Fibroblast of pulmonary artery (primary cell): ENCODE data around the gene HABP4.
A peak's percentile ranks its signal among the peaks of the same experiment; 100 is the strongest.

Experiments used
- DNase-seq: peaks from one replicate; pipeline ENCODE4 v3.0.0-alpha.2; 2010; ENCODE audit warnings: low read depth
- H3K4me3 ChIP-seq: replicated peaks from 2 replicates; pipeline ENCODE4 v1.5.1; 2011; ENCODE audit warnings: low read depth, mild to moderate bottlenecking, control low read depth, low read length, moderate library complexity
- TF ChIP-seq, protein P1 (sequence below): IDR thresholded peaks from 2 replicates; pipeline ENCODE4 v1.5.1; 2011; ENCODE audit warnings: mild to moderate bottlenecking, control low read depth, low read length, inconsistent platforms; ENCODE audit errors: missing control alignments

HABP4 gene

DNA sequence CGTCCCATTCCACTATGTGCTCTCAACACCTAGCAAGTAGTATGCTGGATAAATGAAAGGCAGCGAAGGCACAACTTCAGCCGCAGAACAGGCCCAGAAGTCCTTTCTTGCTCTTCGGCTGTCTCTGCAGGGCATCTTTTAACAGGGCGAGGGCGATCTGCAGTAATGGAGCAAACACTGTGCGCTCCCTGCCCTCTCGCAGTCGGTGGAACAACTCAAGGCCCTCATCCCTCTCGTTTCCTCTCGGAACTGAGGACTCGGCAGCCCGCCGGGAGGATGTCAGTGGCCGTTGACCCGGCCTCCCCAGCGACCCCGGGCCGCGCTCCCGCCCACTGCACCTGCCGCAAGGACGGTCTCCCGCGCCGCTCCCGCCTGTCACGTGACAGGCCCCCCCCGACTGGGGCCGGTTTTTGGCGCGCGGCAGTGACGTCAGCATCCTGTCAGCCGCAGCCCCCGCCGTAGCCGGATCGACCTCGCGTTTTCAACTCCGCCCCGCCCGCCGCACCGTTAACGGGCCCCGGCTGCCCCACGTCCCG is 32.9 kb upstream of the HABP4 start:
- H3K4me3 ChIP-seq, result peak overlapping the region; percentile 80
- TF ChIP-seq, protein P1, sequence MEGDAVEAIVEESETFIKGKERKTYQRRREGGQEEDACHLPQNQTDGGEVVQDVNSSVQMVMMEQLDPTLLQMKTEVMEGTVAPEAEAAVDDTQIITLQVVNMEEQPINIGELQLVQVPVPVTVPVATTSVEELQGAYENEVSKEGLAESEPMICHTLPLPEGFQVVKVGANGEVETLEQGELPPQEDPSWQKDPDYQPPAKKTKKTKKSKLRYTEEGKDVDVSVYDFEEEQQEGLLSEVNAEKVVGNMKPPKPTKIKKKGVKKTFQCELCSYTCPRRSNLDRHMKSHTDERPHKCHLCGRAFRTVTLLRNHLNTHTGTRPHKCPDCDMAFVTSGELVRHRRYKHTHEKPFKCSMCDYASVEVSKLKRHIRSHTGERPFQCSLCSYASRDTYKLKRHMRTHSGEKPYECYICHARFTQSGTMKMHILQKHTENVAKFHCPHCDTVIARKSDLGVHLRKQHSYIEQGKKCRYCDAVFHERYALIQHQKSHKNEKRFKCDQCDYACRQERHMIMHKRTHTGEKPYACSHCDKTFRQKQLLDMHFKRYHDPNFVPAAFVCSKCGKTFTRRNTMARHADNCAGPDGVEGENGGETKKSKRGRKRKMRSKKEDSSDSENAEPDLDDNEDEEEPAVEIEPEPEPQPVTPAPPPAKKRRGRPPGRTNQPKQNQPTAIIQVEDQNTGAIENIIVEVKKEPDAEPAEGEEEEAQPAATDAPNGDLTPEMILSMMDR, result peak; percentile 16
- peak; percentile 77 for DNase-seq

DNA sequence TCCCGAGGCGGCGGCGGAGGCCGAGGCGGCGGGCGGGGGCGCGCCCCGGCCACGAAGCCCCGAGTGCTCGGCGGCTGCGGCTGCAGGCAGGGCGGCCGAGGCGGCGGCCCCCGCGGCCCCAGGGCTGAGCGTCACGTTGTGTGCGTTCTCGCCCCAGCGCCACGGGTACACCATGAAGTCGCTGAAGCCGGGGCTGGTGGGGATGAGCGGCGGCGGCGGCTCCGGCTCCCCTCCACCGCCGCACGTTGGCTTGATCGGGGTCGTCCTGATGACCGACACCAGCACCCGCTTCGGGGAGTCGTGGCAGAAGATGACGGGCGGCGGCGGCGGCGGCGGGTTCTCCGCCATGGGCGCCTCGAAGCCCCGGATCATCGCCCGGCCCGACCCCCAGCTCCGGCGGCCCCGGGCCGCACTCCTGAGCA is 32.3 kb upstream of the HABP4 start:
- no peak for DNase-seq
- TF ChIP-seq, protein P1, result no peak
- peak overlapping the region; percentile 80 for H3K4me3 ChIP-seq

DNA sequence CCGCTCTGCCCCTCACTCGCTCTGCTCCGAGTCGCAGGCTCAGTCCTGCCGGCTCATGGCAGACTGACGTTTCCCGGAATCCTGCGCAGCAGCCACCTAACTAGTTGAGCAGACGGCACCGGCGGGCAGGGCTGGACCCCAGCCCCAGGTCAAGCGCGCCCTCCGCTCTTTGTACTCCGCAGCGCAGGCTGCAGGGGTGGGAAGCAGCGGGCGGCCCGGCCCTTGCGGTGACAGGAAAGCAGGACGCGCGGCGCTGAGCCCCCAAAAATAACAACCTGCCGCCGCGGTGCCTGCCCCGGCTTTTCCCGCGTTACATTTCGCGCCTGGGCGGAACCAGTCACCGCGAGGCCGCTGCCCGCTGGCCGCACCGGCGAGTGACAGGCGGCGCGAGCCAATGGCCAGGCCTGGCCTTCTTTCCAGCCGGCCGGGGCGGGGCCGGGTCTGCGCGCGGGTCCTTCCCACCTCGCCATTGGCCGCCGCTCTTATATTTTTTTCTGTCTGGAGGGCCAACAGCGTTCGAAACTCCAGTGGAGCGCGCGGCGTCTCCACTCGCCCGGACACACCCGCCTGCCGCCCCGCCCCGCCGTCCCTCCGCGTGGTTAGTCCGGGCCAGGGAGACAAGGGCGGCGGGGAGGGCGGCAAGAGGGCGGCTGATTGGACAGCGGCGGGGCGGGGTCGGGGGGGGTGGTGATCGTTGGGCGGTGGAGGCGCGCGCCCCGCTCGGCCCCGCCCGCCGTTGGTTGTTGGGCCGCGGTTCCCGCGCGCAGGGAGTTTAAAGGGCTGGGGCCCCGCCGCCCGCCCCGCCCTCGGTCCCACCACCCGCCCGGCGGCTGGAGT is 31.7 kb upstream of the HABP4 start, which contains the start of gene ZNF367:
TSS of gene ZNF367 (minus strand) at position 288 of the 837 bp plus-strand sequence. CDS start 338 bp downstream, outside the sequence.
- DNase-seq, result peak; percentile 97
- TF ChIP-seq, protein P1, result no peak
- H3K4me3 ChIP-seq, result peak within 1 kb of the TSS; percentile 80

DNA sequence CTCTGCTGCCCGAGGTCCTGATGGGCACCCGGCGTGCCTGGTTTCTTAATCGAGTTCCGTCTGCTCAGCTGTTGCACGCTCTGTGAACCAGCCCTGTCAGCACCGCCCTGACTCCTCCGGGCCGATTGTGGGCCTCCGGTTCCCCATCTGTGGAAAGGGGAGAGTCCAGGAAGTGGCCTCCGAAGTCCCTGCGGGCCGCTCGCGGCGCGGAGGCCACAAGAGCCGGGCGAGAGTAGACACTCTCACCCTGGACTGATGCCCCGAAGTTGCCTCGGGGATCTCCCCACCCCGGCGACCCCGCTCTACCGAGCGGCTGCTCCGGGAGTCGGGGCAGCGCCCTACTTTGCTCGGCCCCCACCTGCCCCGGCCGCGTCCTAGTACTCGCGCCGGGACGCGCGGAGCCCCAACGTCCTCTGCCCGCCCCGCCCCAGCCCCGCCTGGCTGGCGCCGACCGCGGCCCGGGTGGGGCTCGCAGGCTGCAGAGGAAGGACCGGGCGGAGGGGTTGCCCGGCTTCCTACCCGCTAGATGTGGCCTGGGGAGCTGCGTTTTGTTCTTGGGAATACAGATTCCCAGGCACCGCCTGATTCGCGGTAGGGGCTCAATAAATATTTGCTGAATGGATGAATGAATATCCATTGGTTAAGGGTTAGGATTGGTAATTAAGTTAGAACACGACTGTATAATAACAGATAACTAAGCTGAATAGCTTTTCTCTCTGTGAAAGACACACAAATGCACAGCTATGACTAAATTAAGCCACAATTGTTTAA is 30.9 kb upstream of the HABP4 start:
- TF ChIP-seq, protein P1, result no peak
- H3K4me3 ChIP-seq, result peak overlapping the region; percentile 78
- peak; percentile 41 for DNase-seq

DNA sequence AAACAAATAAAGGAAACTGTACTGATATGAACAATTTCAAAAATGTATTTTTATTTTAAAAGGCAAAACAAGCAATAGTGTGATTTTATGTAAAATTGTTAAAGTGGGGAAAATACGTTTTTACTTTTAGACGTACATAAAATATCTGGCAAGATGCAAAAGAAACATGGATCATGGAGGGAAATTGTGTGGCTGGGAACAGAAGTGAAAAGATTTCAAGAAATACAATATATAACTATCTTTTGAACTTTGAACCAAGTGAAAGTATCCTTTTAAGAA is 30.3 kb upstream of the HABP4 start:
- TF ChIP-seq, protein P1, result no peak
- DNase-seq, result no peak
- peak overlapping the region; percentile 78 for H3K4me3 ChIP-seq

DNA sequence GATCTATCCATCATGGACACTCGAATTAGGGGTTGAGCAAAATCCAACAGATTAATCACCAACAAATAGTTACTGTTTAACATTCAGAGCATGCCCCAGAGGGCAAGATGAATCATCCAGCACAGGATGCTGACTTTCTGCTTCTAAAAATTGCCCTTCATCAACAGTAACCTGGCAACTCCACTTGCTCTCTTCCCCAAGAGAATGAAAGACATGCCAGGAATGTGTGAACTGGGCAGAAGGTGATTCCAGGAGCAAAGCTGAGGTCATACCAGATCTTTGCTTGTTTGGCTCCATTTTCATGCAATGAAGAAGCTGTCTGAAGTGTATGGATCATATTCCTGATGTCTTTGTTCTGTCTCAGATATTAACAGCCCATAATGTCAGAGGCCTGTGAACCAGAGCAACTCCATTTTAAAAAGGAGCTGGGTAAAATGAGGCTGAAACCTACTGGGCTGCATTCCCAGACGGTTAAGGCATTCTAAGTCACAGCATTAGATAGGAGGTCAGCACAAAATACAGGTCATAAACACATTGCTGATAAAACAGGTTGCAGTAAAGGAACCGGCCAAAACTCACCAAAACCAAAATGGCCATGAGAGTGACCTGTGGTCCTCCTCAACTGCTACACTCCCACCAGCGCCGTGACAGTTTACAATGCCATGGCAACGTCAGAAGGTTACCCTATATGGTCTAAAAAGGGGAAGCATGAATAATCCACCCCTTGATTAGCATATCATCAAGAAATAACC is 29.3 kb upstream of the HABP4 start:
- no peak overlapping the region for H3K4me3 ChIP-seq
- DNase-seq, result peak; percentile 93
- TF ChIP-seq, protein P1, result no peak
